ENCODE data around the gene FOLR2. TPM values are rescaled to one million over a fixed set of nuclear protein-coding genes. Genes with fewer than 3 reads are reported as not detected.

The FOLR2 gene
- total RNA-seq, 1 experiment from 2014 or later, result not detected

DNA sequence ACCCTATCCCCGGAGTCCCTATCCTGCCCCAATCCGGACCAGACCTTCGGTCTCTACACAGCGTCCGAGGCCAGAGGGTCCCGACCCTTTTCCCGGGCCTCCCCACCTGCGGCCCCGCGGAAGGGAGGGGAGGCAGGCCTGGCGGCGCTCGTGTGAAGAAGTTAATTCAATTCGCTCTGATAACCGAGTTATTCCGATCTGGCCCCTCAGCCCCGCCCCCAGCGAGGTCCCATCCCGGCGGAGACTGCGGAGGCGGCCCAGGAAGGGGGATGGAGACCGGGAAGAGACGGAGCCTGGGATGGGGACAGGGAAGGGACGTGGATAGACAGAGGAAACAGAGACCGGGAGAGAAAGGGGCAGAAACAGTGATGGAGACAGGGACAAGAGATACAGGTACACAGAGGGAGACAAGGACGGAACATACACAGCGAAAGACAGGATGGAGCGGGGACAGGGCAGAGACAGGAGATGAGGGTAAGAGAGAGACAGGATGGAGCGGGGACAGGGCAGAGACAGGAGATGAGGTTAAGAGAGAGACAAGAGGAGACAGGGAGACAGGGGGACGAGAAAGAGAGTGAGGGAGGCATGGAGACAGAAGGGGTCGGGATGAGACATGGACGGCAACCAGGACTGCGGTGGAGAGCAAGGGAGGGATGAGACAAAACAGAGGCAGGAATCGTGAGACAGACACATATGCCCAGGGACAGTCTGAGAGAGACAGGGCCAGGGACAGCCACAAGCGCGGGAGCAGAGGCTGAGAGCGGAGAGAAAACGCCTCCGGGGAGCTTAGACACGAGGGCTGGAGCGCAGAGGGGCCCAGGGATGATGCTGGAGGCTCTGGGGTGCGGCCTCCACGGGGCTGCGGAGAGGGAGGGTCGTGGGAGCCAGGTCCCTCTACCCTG is 28.0 kb downstream of the FOLR2 start:
- POLR2A ChIA-PET, result no interaction called here
- no peaks in the 10 kb centered on the region for H4K20me1 ChIP-seq (ENCODE audit: insufficient read depth)
- no peaks in the 10 kb centered on the region for H3K9me2 ChIP-seq (ENCODE audit: insufficient read depth)
- DNase-seq (ENCODE audit: low read depth, low spot score), result no peak
- no peaks in the 10 kb centered on the region for H3K79me2 ChIP-seq (ENCODE audit: insufficient read depth, low read length)
- H3K9me3 ChIP-seq (ENCODE audit: control insufficient read depth in 1 of 2, insufficient read depth in 1 of 2, low read depth in 1 of 2, low read length in 2 of 2), result no peaks in the 10 kb centered on the region
- H2AFZ ChIP-seq (ENCODE audit: low read depth, low read length, poor library complexity, severe bottlenecking), result no peak overlapping the region
- CTCF ChIA-PET, result no interaction called here
- no peak for ATAC-seq
- RAD21 ChIA-PET (ENCODE audit: low non-redundant PET in 1 of 2, low total read pairs in 2 of 2, uncharacterized antibody in 2 of 2, unreplicated experiment in 2 of 2), result no interaction called here
- no peak overlapping the region for H3K4me3 ChIP-seq (replicated peaks in 1 of 2; ENCODE audit: low read depth in 1 of 2, low read length in 2 of 2)
- no peaks in the 10 kb centered on the region for H3K36me3 ChIP-seq (ENCODE audit: control insufficient read depth in 1 of 2, insufficient read depth in 2 of 2, low read length in 2 of 2)
- TF ChIP-seq POLR2AphosphoS5 (IDR thresholded peaks at IDR 0.05; ENCODE audit: low read depth, low read length) (no peak), JUND (IDR thresholded peaks at IDR 0.05) (no peak), CEBPB (IDR thresholded peaks at IDR 0.05; ENCODE audit: low read depth) (no peak), ELF1 (IDR thresholded peaks at IDR 0.05; ENCODE audit: borderline replicate concordance, low read depth) (no peak), YY1 (IDR thresholded peaks at IDR 0.05; ENCODE audit: extremely low read depth, insufficient replicate concordance, low read depth, low read length) (no peak), EZH2phosphoT487 (IDR thresholded peaks at IDR 0.05; ENCODE audit: borderline replicate concordance) (no peak), SRF (IDR thresholded peaks at IDR 0.05; ENCODE audit: low read depth) (no peak), FOSL1 (IDR thresholded peaks at IDR 0.05; ENCODE audit: low read depth) (no peak), RAD21 (IDR thresholded peaks at IDR 0.05; ENCODE audit: low read depth) (no peak), EGR1 (IDR thresholded peaks at IDR 0.05; ENCODE audit: low read depth) (no peak), ZFX (IDR thresholded peaks at IDR 0.05) (no peak), ZNF274 (IDR thresholded peaks at IDR 0.05; ENCODE audit: low read depth, low read length) (no peak), EZH2 (IDR thresholded peaks at IDR 0.05) (no peak), SIN3A (IDR thresholded peaks at IDR 0.05; ENCODE audit: low read depth) (no peak), POLR2A (IDR thresholded peaks at IDR 0.05; ENCODE audit: borderline replicate concordance, extremely low read depth, insufficient read depth, insufficient read length) (no peak)
- TF ChIP-seq, protein P1, sequence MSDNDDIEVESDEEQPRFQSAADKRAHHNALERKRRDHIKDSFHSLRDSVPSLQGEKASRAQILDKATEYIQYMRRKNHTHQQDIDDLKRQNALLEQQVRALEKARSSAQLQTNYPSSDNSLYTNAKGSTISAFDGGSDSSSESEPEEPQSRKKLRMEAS (IDR thresholded peaks at IDR 0.05), result no peak
- TF ChIP-seq, protein P2, sequence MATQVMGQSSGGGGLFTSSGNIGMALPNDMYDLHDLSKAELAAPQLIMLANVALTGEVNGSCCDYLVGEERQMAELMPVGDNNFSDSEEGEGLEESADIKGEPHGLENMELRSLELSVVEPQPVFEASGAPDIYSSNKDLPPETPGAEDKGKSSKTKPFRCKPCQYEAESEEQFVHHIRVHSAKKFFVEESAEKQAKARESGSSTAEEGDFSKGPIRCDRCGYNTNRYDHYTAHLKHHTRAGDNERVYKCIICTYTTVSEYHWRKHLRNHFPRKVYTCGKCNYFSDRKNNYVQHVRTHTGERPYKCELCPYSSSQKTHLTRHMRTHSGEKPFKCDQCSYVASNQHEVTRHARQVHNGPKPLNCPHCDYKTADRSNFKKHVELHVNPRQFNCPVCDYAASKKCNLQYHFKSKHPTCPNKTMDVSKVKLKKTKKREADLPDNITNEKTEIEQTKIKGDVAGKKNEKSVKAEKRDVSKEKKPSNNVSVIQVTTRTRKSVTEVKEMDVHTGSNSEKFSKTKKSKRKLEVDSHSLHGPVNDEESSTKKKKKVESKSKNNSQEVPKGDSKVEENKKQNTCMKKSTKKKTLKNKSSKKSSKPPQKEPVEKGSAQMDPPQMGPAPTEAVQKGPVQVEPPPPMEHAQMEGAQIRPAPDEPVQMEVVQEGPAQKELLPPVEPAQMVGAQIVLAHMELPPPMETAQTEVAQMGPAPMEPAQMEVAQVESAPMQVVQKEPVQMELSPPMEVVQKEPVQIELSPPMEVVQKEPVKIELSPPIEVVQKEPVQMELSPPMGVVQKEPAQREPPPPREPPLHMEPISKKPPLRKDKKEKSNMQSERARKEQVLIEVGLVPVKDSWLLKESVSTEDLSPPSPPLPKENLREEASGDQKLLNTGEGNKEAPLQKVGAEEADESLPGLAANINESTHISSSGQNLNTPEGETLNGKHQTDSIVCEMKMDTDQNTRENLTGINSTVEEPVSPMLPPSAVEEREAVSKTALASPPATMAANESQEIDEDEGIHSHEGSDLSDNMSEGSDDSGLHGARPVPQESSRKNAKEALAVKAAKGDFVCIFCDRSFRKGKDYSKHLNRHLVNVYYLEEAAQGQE (IDR thresholded peaks at IDR 0.05; ENCODE audit: low read depth), result no peak
- TF ChIP-seq, protein P3, sequence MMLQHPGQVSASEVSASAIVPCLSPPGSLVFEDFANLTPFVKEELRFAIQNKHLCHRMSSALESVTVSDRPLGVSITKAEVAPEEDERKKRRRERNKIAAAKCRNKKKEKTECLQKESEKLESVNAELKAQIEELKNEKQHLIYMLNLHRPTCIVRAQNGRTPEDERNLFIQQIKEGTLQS (IDR thresholded peaks at IDR 0.05), result no peak
- TF ChIP-seq, protein P4, sequence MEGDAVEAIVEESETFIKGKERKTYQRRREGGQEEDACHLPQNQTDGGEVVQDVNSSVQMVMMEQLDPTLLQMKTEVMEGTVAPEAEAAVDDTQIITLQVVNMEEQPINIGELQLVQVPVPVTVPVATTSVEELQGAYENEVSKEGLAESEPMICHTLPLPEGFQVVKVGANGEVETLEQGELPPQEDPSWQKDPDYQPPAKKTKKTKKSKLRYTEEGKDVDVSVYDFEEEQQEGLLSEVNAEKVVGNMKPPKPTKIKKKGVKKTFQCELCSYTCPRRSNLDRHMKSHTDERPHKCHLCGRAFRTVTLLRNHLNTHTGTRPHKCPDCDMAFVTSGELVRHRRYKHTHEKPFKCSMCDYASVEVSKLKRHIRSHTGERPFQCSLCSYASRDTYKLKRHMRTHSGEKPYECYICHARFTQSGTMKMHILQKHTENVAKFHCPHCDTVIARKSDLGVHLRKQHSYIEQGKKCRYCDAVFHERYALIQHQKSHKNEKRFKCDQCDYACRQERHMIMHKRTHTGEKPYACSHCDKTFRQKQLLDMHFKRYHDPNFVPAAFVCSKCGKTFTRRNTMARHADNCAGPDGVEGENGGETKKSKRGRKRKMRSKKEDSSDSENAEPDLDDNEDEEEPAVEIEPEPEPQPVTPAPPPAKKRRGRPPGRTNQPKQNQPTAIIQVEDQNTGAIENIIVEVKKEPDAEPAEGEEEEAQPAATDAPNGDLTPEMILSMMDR (IDR thresholded peaks at IDR 0.05 in 2 of 3, conservative IDR thresholded peaks at IDR 0.05 in 1 of 3; ENCODE audit: borderline replicate concordance in 1 of 3, insufficient read depth in 1 of 3, low read depth in 2 of 3, low read length in 2 of 3), result no peak
- H3K4me2 ChIP-seq (ENCODE audit: low read length), result no peak overlapping the region
- no peak overlapping the region for H3K27ac ChIP-seq (ENCODE audit: low read depth, low read length)
- no peaks in the 10 kb centered on the region for H3K27me3 ChIP-seq (ENCODE audit: insufficient read depth, low read length)
- BruUV-seq (replicated peaks), result no TSS peak
- intact Hi-C loops (cut with micrococcal nuclease), result no loop called here
- no peak overlapping the region for H3K9ac ChIP-seq (ENCODE audit: low read length)
- H3K4me1 ChIP-seq (ENCODE audit: control insufficient read depth in 1 of 2, insufficient read depth in 2 of 2, low read length in 2 of 2), result no peaks in the 10 kb centered on the region; a peak in 1 of 4 replicates
